ENCODE results near the gene ADSS1. TPM values are rescaled to one million over a fixed set of nuclear protein-coding genes. Genes with fewer than 3 reads are reported as not detected.

Gene ADSS1
- total RNA-seq, 1 experiment from 2014 or later = 9.9 TPM

DNA sequence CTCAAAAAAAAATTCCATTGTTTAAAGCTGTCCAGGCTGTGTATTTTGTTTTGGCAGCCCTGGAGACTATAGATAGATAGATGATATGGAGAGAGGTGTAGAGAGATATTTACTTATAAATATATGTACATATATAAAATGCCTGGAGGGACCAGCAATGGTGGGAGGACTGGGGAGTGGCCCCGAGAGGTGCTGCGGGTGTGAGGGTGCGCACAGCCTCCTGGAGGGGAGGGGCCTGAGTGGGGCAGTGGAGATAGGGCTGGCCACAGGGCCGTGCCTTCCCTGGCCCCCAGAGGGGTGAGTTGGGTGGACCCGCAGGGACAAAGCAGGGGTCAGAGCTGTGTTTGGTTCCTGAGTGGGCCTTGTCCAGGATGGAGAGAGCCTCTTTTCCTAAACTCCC is 6.5 kb downstream of the ADSS1 start (continued):
- TF ChIP-seq, protein P1, sequence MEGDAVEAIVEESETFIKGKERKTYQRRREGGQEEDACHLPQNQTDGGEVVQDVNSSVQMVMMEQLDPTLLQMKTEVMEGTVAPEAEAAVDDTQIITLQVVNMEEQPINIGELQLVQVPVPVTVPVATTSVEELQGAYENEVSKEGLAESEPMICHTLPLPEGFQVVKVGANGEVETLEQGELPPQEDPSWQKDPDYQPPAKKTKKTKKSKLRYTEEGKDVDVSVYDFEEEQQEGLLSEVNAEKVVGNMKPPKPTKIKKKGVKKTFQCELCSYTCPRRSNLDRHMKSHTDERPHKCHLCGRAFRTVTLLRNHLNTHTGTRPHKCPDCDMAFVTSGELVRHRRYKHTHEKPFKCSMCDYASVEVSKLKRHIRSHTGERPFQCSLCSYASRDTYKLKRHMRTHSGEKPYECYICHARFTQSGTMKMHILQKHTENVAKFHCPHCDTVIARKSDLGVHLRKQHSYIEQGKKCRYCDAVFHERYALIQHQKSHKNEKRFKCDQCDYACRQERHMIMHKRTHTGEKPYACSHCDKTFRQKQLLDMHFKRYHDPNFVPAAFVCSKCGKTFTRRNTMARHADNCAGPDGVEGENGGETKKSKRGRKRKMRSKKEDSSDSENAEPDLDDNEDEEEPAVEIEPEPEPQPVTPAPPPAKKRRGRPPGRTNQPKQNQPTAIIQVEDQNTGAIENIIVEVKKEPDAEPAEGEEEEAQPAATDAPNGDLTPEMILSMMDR (IDR thresholded peaks at IDR 0.05 in 2 of 3, conservative IDR thresholded peaks at IDR 0.05 in 1 of 3; ENCODE audit: borderline replicate concordance in 1 of 3, insufficient read depth in 1 of 3, low read depth in 2 of 3, low read length in 2 of 3) = no peak
- TF ChIP-seq JUND (IDR thresholded peaks at IDR 0.05) (no peak), SRF (IDR thresholded peaks at IDR 0.05; ENCODE audit: low read depth) (no peak)
- TF ChIP-seq, protein P2, sequence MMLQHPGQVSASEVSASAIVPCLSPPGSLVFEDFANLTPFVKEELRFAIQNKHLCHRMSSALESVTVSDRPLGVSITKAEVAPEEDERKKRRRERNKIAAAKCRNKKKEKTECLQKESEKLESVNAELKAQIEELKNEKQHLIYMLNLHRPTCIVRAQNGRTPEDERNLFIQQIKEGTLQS (IDR thresholded peaks at IDR 0.05) = no peak

DNA sequence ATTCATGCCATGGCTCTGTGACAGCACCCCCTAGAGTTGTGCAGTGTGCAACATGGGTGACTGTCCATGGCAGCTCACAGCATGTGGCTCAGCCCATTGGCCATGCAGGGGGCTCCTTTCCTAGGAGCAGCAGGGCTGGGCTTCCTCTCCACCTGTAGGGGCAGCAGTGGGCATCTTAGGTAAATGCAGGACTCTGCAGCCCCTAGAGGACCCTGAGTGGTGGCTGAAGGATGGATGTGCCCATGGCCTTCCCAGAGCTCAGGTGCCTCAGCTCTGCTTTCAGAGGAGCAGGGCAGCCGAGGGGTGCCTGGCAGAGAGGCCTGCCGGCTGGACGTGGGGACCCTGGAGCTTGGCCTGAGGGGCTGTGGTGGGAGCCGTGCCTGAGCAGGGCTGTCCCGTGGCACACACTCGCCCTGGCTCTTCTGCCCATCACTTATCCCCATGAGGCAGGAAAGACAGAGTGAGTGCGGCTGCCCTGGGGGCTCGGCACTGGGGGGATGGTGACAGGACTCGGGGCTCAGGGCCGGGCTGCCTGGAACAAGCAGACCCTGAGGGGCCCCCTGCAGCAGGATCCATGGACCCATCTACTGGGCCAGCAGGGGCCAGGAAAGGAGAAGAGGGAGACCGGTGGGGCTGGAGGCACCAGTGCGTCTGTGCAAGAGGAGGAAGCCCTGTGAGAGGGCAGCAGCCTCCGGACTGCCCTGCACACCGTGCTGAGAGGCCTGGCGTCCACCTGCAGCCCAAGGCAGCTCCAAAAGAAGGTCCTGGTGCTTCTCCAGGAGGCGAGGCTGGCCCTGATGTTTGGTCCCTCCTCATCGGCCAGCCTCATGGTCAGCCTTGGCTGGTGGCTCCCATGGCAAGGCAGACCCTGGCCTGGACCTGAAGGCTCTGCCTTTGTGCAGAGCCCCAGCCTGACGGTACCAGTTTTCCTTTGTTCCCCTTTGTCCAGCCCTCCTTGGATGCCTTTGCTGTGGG is 7.6 kb downstream of the ADSS1 start:
- intact Hi-C loops (cut with micrococcal nuclease) = no loop called here
- peaks cover 18 to 19% of the 10 kb centered on the region in 2 experiments for H3K4me1 ChIP-seq (ENCODE audit: control insufficient read depth in 1 of 2, insufficient read depth in 2 of 2, low read length in 2 of 2)

More for the DNA sequence above, 7.6 kb downstream of the ADSS1 start:
- H3K4me2 ChIP-seq (ENCODE audit: low read length) = peak overlapping the region; percentile 38; the same call in 1 of the 2 replicates
- peak overlapping the region; percentile 42; the same call in 1 of the 2 replicates for H3K27ac ChIP-seq (ENCODE audit: low read depth, low read length)
- no peaks in the 10 kb centered on the region for H3K27me3 ChIP-seq (ENCODE audit: insufficient read depth, low read length)
- TF ChIP-seq SP1 (IDR thresholded peaks at IDR 0.05; ENCODE audit: low read depth) = no peak
- TF ChIP-seq, protein P1 (IDR thresholded peaks at IDR 0.05 in 2 of 3, conservative IDR thresholded peaks at IDR 0.05 in 1 of 3; ENCODE audit: borderline replicate concordance in 1 of 3, insufficient read depth in 1 of 3, low read depth in 2 of 3, low read length in 2 of 3) = peak in 2 of 3 experiments; percentile 70 to 72; a peak in 4 of 6 replicates
- ATAC-seq (peak; percentile 72), DNase-seq (ENCODE audit: low read depth, low spot score) (no peak)
- no peak overlapping the region for H3K9ac ChIP-seq (ENCODE audit: low read length)
- ChIA-PET RAD21 (ENCODE audit: low non-redundant PET in 1 of 2, low total read pairs in 2 of 2, uncharacterized antibody in 2 of 2, unreplicated experiment in 2 of 2) (no interaction called here), CTCF (interaction anchor here (2.0 kb wide), 1 partner anchor 21 kb away, joined by 7 read pairs; the partner anchor contains the start of gene SIVA1), POLR2A (no interaction called here)
- H4K20me1 ChIP-seq (ENCODE audit: insufficient read depth) = no peaks in the 10 kb centered on the region
- H3K36me3 ChIP-seq (ENCODE audit: control insufficient read depth in 1 of 2, insufficient read depth in 2 of 2, low read length in 2 of 2) = no peaks in the 10 kb centered on the region
- no peak overlapping the region for H3K4me3 ChIP-seq (replicated peaks in 1 of 2; ENCODE audit: low read depth in 1 of 2, low read length in 2 of 2)
- no peaks in the 10 kb centered on the region for H3K79me2 ChIP-seq (ENCODE audit: insufficient read depth, low read length)
- H3K9me2 ChIP-seq (ENCODE audit: insufficient read depth) = no peaks in the 10 kb centered on the region
- H3K9me3 ChIP-seq (ENCODE audit: control insufficient read depth in 1 of 2, insufficient read depth in 1 of 2, low read depth in 1 of 2, low read length in 2 of 2) = no peaks in the 10 kb centered on the region
- BruUV-seq (replicated peaks) = no TSS peak
- no peak overlapping the region for H2AFZ ChIP-seq (ENCODE audit: low read depth, low read length, poor library complexity, severe bottlenecking)
